B cell (primary cell): Measurements from ENCODE around the gene ZNF469. TPM values are rescaled to one million over a fixed set of nuclear protein-coding genes. Genes with fewer than 3 reads are reported as not detected.

Experiments used
- ATAC-seq: fragments of 200-7000 bp; cut with Tn5 transposase; one replicate; pipeline ENCODE4 v1.10.0; 2021; ENCODE audit warnings: low read depth, mild to moderate bottlenecking, moderate number of reproducible peaks, moderate library complexity
- CTCF ChIA-PET: fragments of 350-600 bp; sonication (Branson Sonifier 250); formaldehyde crosslinking; loops from one replicate; lab custom pipeline; 2021; ENCODE audit warnings: antibody characterized with exemption, inconsistent platforms; lab: Charles Lee
- POLR2A ChIA-PET: fragments of 350-600 bp; sonication (Branson Sonifier 250); formaldehyde crosslinking; loops from one replicate; lab custom pipeline; 2021; ENCODE audit warnings: antibody characterized with exemption; lab: Charles Lee
- DNase-seq: peaks from one replicate; pipeline ENCODE4 v3.0.0; 2013
- H2AFZ ChIP-seq: 2 replicates; pipeline ENCODE4 v1.6.1; 2012; ENCODE audit warnings: mild to moderate bottlenecking, low read depth, low read length; ENCODE audit not compliant: insufficient read depth, poor library complexity, severe bottlenecking
- H3K27ac ChIP-seq, 2 donors: 1 replicate in 1 of 2; 2 replicates in 1 of 2; pipeline ENCODE4 v1.5.1; 2012 to 2013; ENCODE audit warnings: low read length in 2 of 2, mild to moderate bottlenecking in 2 of 2, moderate library complexity in 1 of 2
- H3K27me3 ChIP-seq, 4 experiments: fragments of 200-600 bp in 1 of 4; sonication (generic) in 1 of 4; replicated peaks in 1 of 4; 1 replicate in 2 of 4; 2 replicates in 2 of 4; pipeline versions ENCODE4 v1.6.1 to v1.7.0; 2013 to 2016; ENCODE audit warnings: low read length in 3 of 4, mild to moderate bottlenecking in 2 of 4, mixed read lengths in 1 of 4, moderate library complexity in 1 of 4; ENCODE audit not compliant: insufficient read depth in 4 of 4, control insufficient read depth in 3 of 4; ENCODE audit errors: control extremely low read depth in 1 of 4
- H3K36me3 ChIP-seq, 2 experiments: replicated peaks in 1 of 2; 1 replicate in 1 of 2; 2 replicates in 1 of 2; pipeline versions ENCODE4 v1.6.1 to v1.7.1; 2013; ENCODE audit warnings: low read length in 1 of 2; ENCODE audit not compliant: insufficient read depth in 2 of 2, control insufficient read depth in 1 of 2; ENCODE audit errors: control extremely low read depth in 1 of 2, extremely low read depth in 1 of 2
- H3K4me1 ChIP-seq, 2 donors: fragments of 200-600 bp in 1 of 2; sonication (generic) in 1 of 2; 1 replicate in 1 of 2; 2 replicates in 1 of 2; pipeline versions ENCODE4 v1.5.1 to v1.6.1; 2013 to 2017; ENCODE audit warnings: low read length in 2 of 2; ENCODE audit not compliant: control insufficient read depth in 2 of 2, insufficient read depth in 2 of 2
- H3K4me2 ChIP-seq: replicated peaks from 2 replicates; pipeline ENCODE3; 2012; ENCODE audit warnings: mild to moderate bottlenecking, low read depth, low read length; ENCODE audit not compliant: poor library complexity, severe bottlenecking
- H3K4me3 ChIP-seq, 5 experiments: fragments of 200-600 bp in 1 of 5; sonication (generic) in 1 of 5; 1 replicate in 3 of 5; 2 replicates in 2 of 5; pipeline versions ENCODE4 v1.5.1 to v1.7.0; 2011 to 2016; ENCODE audit warnings: low read length in 4 of 5, mild to moderate bottlenecking in 4 of 5, low read depth in 2 of 5, control low read depth in 1 of 5, moderate library complexity in 1 of 5; ENCODE audit not compliant: insufficient read depth in 1 of 5; ENCODE audit errors: control extremely low read depth in 1 of 5, extremely low read depth in 1 of 5
- H3K79me2 ChIP-seq: fragments of 200-600 bp; sonication (generic); one replicate; pipeline ENCODE4 v1.6.0; 2016; ENCODE audit warnings: low read length; ENCODE audit not compliant: control insufficient read depth, insufficient read depth
- H3K9ac ChIP-seq: fragments of 200-600 bp; sonication (generic); 2 replicates; pipeline ENCODE4 v1.6.1; 2017; ENCODE audit warnings: mild to moderate bottlenecking, low read length, moderate library complexity
- H3K9me3 ChIP-seq, 3 donors: one replicate each; pipeline versions ENCODE4 v1.6.1 to v1.7.1; 2013; ENCODE audit warnings: low read length in 2 of 3; ENCODE audit not compliant: control insufficient read depth in 2 of 3, insufficient read depth in 1 of 3; ENCODE audit errors: control extremely low read depth in 1 of 3
- H4K20me1 ChIP-seq: 2 replicates; pipeline ENCODE4 v1.6.0; 2012; ENCODE audit warnings: mild to moderate bottlenecking, low read length; ENCODE audit not compliant: insufficient read depth, control insufficient read depth, poor library complexity, severe bottlenecking
- H3K27ac Mint-ChIP-seq: one replicate; pipeline ENCODE4 v1.8.0; 2021; ENCODE audit warnings: mixed read lengths
- H3K27me3 Mint-ChIP-seq: one replicate; pipeline ENCODE4 v1.8.0; 2021; ENCODE audit warnings: mixed read lengths
- H3K4me1 Mint-ChIP-seq: one replicate; pipeline ENCODE4 v1.8.0; 2021; ENCODE audit warnings: mixed read lengths
- H3K4me3 Mint-ChIP-seq: one replicate; pipeline ENCODE4 v1.8.0; 2021; ENCODE audit warnings: mixed read lengths
- H3K9me3 Mint-ChIP-seq: one replicate; pipeline ENCODE4 v1.8.0; 2022; ENCODE audit warnings: mixed read lengths; ENCODE audit not compliant: insufficient read depth
- EZH2 ChIP-seq: IDR thresholded peaks from 2 replicates; pipeline ENCODE4 v1.6.1; 2012; ENCODE audit warnings: borderline replicate concordance, low read depth, mild to moderate bottlenecking, moderate library complexity, low read length; ENCODE audit not compliant: insufficient read depth, poor library complexity, severe bottlenecking
- WGBS: methylation state at CpG from one replicate; pipeline ENCODE4 v1.1.5; 2013; ENCODE audit warnings: missing lambda C conversion rate; ENCODE audit not compliant: insufficient coverage; 5-methylcytosine and 5-hydroxymethylcytosine counted together
- intact Hi-C: fragments of 100-400 bp; cut with micrococcal nuclease; formaldehyde crosslinking; loops from one replicate; pipeline ENCODE4 v1.10.0; 2022
- polyA plus RNA-seq: library from polyadenylated mRNA; depleted of rRNA; stranded (reverse); fragments of >200 nt; gene quantifications from 2 replicates; pipeline ENCODE4 v1.2.3, GENCODE V29; 2012
- total RNA-seq, 2 donors: library from RNA; stranded (reverse); fragments of 120-200 nt in 1 of 2; gene quantifications; 1 replicate in 1 of 2; 2 replicates in 1 of 2; pipeline versions ENCODE4 v1.2.3 to v1.2.4, GENCODE V29; 2013 to 2022
- TF ChIP-seq, protein P1 (sequence below): fragments of 200-600 bp; IDR thresholded peaks from one replicate; pipeline ENCODE4 v1.8.0; 2022; ENCODE audit warnings: antibody characterized with exemption, mild to moderate bottlenecking

The ZNF469 gene
- total and polyA plus RNA-seq, 2 donors (not counting 1 experiment from before 2014, with no cell fraction given), result 0.25 to 5.9 TPM

DNA sequence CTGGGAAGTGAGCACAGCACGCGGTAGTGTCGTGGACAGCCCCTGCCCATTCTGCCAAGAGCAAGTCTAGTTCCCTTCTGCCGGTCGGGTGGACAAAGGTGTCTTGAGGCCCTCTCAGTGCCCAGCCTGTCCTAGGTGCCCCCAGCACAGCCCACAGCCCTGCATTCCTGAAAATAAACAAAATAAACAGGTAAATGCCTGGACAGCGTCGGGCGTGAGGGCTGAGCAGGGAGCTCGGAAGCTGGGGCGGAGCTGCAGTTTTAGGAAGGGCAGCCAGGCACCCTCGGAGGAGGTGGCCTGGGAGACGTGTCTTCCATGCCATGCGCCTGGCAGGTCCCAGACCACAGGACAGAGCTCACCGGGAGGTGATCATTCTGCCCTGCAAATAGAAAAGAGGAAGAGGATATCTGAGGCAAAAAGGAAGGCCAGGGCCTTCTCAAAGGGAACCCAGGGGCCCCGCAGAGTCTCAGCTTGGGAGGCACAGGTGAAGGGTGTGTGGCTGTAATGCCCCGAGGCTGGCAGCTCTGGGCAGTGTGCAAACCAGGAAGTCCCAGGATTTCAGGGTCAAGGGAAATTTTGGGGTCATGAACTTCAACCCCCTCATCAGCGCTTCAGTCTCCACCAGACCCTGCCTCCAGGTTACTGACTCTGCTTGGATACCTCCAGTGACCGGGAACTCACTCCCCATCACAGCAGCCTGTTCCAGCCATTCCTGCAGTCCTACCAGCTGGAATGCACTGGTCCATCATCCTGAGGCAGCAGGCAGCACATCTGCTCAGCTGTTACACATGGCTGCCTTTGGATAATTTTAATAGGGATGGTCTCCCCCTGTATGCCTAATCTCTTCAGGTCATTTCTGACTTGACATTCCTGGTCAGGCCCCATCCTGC is 1.7 kb downstream of the ZNF469 start:
- Histone ChIP-seq H3K27ac (no peak overlapping the region), H3K4me1 (peaks cover 10 to 18% of the 10 kb centered on the region in 2 donors), H3K36me3 (no peaks in the 10 kb centered on the region), H4K20me1 (no peaks in the 10 kb centered on the region), H3K4me3 (peak overlapping the region in 1 of 5 experiments; percentile 29), H3K9ac (no peak overlapping the region), H3K9me3 (peaks cover 0 to 22% (median 0%) of the 10 kb centered on the region in 3 donors), H2AFZ (peak overlapping the region; percentile 28), H3K27me3 (peaks cover 0 to 40% (median 18%) of the 10 kb centered on the region in 4 experiments), H3K4me2 (peak overlapping the region; percentile 71), H3K79me2 (no peaks in the 10 kb centered on the region)
- CTCF ChIA-PET, result interaction anchor here (3.0 kb wide), 1 partner anchor 605 kb away, joined by 8 read pairs; no protein-coding TSS in a partner anchor
- H3K4me1 Mint-ChIP-seq, result peaks cover 9% of the 10 kb centered on the region
- 29% methylated on average over 18 of the region's 18 CpGs for WGBS
- no peaks in the 10 kb centered on the region for H3K9me3 Mint-ChIP-seq
- DNase-seq (no peak), ATAC-seq (no peak)
- H3K4me3 Mint-ChIP-seq, result peak overlapping the region; percentile 67
- POLR2A ChIA-PET, result no interaction called here
- intact Hi-C loops, result no loop called here
- peaks cover 40% of the 10 kb centered on the region for H3K27me3 Mint-ChIP-seq
- no peak for TF ChIP-seq EZH2
- TF ChIP-seq, protein P1, sequence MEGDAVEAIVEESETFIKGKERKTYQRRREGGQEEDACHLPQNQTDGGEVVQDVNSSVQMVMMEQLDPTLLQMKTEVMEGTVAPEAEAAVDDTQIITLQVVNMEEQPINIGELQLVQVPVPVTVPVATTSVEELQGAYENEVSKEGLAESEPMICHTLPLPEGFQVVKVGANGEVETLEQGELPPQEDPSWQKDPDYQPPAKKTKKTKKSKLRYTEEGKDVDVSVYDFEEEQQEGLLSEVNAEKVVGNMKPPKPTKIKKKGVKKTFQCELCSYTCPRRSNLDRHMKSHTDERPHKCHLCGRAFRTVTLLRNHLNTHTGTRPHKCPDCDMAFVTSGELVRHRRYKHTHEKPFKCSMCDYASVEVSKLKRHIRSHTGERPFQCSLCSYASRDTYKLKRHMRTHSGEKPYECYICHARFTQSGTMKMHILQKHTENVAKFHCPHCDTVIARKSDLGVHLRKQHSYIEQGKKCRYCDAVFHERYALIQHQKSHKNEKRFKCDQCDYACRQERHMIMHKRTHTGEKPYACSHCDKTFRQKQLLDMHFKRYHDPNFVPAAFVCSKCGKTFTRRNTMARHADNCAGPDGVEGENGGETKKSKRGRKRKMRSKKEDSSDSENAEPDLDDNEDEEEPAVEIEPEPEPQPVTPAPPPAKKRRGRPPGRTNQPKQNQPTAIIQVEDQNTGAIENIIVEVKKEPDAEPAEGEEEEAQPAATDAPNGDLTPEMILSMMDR, result no peak
- H3K27ac Mint-ChIP-seq, result no peak overlapping the region

DNA sequence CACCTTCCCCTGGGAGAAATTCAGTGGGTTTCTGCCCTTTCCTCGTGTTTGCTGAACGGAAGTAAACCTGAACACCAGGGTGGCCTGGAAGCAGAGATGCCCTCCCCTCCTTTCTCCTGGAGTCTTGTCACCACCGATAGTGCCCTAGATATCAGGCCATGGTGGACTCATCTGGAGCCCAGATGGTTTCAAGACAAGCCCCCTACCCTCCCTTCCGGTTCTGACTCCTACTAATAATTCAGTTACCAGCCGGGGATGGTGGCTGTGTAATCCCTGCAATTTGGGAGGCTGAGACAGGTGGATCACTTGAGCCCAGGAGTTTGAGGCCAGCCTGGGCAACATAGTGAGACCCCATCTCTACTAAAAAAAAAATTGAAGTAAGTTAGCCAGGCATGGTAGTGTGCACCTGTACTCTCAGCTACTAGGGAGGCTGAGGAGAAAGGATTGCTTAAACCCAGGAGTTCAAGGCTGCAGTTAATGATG is 2.4 kb downstream of the ZNF469 start:
- H3K27ac ChIP-seq, result no peak overlapping the region
- H3K9me3 Mint-ChIP-seq, result no peaks in the 10 kb centered on the region
- peaks cover 9% of the 10 kb centered on the region for H3K4me1 Mint-ChIP-seq
- intact Hi-C loops, result no loop called here
- DNase-seq, result no peak
- H3K79me2 ChIP-seq, result no peaks in the 10 kb centered on the region
- no peaks in the 10 kb centered on the region for H4K20me1 ChIP-seq
- H3K4me2 ChIP-seq, result no peak overlapping the region
- no peak overlapping the region for H2AFZ ChIP-seq
- WGBS, result 89% methylated on average over 2 of the region's 5 CpGs
- no peak overlapping the region for H3K27ac Mint-ChIP-seq
- TF ChIP-seq EZH2, result no peak
- TF ChIP-seq, protein P1, result no peak
- ATAC-seq, result no peak
- H3K9ac ChIP-seq, result no peak overlapping the region
- H3K27me3 Mint-ChIP-seq, result peaks cover 40% of the 10 kb centered on the region
- ChIA-PET CTCF (interaction anchor here (3.0 kb wide), 1 partner anchor 606 kb away, joined by 8 read pairs; no protein-coding TSS in a partner anchor), POLR2A (no interaction called here)
- no peak overlapping the region for H3K4me3 ChIP-seq
- peaks cover 0 to 42% (median 17%) of the 10 kb centered on the region in 4 experiments for H3K27me3 ChIP-seq
- H3K9me3 ChIP-seq, result peaks cover 0 to 20% (median 0%) of the 10 kb centered on the region in 3 donors
- H3K36me3 ChIP-seq, result no peaks in the 10 kb centered on the region
- H3K4me3 Mint-ChIP-seq, result peak overlapping the region; percentile 53
- peaks cover 10 to 18% of the 10 kb centered on the region in 2 donors for H3K4me1 ChIP-seq
